Measurements from ENCODE around the gene PIH1D2.

The PIH1D2 gene

GRCh38 chr11:112024773-112025678 lies 48.8 kb downstream of the PIH1D2 start, which contains the start of gene DLAT:
DLAT (plus strand) TSS chr11:112025408; CDS start chr11:112025473, 65 bp downstream.
- Histone ChIP-seq H3K36me3 (ENCODE audit: control insufficient read depth, low read depth, low read length) (peaks cover 22% of the 10 kb centered on the region), H3K9me3 (ENCODE audit: control insufficient read depth, low read depth, low read length) (no peaks in the 10 kb centered on the region), H3K9ac (ENCODE audit: low read length) (peak within 1 kb of the TSS; percentile 93), H3K27ac (ENCODE audit: low read length) (peak within 1 kb of the TSS; percentile 90), H3K27me3 (ENCODE audit: control insufficient read depth, insufficient read depth, low read length) (no peaks in the 10 kb centered on the region), H3K4me3 (ENCODE audit: low read length) (peak within 1 kb of the TSS; percentile 99), H3K4me1 (ENCODE audit: control insufficient read depth, low read depth, low read length) (peaks cover 5% of the 10 kb centered on the region)

DNA sequence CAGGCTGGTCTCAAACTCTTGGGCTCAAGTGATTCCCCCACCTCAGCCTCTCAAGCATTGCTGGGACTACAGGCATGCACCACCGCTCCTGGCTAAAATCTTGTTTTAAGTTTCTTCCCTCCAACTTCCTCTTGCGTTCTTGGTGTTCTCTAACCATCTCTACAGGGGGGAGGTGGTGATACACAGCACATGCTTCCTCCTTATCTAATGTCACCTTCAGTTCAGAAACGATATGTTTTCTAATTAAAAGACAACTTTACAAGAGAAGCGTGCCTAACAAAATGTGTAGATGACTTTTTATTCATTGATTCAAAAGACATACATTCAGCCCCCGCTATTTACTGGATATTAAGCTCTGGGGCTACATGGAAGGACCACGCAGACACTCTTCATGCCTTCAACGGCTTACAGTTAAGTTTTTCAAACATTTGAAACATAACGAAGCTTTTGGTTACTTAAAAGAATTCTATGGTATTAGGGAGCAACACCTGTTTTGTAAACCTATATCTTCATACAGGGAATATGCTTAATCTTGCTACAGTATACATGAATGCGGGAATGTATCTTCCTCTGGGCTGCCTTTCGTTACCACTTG lies 49.5 kb downstream of the PIH1D2 start:
- Histone ChIP-seq H3K9ac (ENCODE audit: low read length) (peak overlapping the region; percentile 93), H3K36me3 (ENCODE audit: control insufficient read depth, low read depth, low read length) (peaks cover 18% of the 10 kb centered on the region), H3K27ac (ENCODE audit: low read length) (no peak overlapping the region)

DNA sequence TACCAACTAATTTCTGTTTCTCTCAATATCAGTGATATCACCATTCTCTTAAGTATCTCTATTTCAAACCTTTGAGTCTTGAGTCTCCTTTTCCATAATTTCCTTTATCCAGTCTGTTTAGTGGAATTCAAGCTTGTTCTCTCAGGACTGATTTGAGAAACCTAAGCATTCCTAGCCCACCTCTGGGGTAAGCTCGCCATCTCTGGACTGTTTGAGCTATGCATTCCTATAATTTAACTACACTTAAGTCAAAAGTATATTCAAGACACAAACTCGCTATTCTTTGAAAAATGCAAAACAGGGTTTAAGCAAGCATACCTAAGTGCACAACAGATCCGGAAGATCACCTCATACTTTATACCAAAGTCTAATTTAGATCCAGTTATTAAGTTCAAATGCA lies 50.7 kb downstream of the PIH1D2 start:
- no peak overlapping the region for H3K4me3 ChIP-seq (ENCODE audit: low read length)
- H3K4me1 ChIP-seq (ENCODE audit: control insufficient read depth, low read depth, low read length): peaks cover 5% of the 10 kb centered on the region
- no peaks in the 10 kb centered on the region for H3K9me3 ChIP-seq (ENCODE audit: control insufficient read depth, low read depth, low read length)
- no peak overlapping the region for H3K9ac ChIP-seq (ENCODE audit: low read length)
- H3K27me3 ChIP-seq (ENCODE audit: control insufficient read depth, insufficient read depth, low read length): no peaks in the 10 kb centered on the region
- no peak overlapping the region for H3K27ac ChIP-seq (ENCODE audit: low read length)
- H3K36me3 ChIP-seq (ENCODE audit: control insufficient read depth, low read depth, low read length): peaks cover 15% of the 10 kb centered on the region

More for the DNA sequence above, 49.5 kb downstream of the PIH1D2 start:
- Histone ChIP-seq H3K9me3 (ENCODE audit: control insufficient read depth, low read depth, low read length) (no peaks in the 10 kb centered on the region), H3K27me3 (ENCODE audit: control insufficient read depth, insufficient read depth, low read length) (no peaks in the 10 kb centered on the region), H3K4me1 (ENCODE audit: control insufficient read depth, low read depth, low read length) (peaks cover 5% of the 10 kb centered on the region), H3K4me3 (ENCODE audit: low read length) (peak overlapping the region; percentile 99)

GRCh38 chr11:112019066-112019465 lies 54.8 kb downstream of the PIH1D2 start:
- Histone ChIP-seq H3K4me3 (ENCODE audit: low read length) (no peak overlapping the region), H3K36me3 (ENCODE audit: control insufficient read depth, low read depth, low read length) (peaks cover 11% of the 10 kb centered on the region), H3K27ac (ENCODE audit: low read length) (no peak overlapping the region), H3K4me1 (ENCODE audit: control insufficient read depth, low read depth, low read length) (peaks cover 3% of the 10 kb centered on the region), H3K9ac (ENCODE audit: low read length) (no peak overlapping the region), H3K27me3 (ENCODE audit: control insufficient read depth, insufficient read depth, low read length) (no peaks in the 10 kb centered on the region), H3K9me3 (ENCODE audit: control insufficient read depth, low read depth, low read length) (no peaks in the 10 kb centered on the region)
